Fibroblast of lung (primary cell): ENCODE measurements around the gene CRYBG1. TPM values are rescaled to one million over a fixed set of nuclear protein-coding genes. Genes with fewer than 3 reads are reported as not detected.

Experiments used
- DNase-seq, 2 donors: peaks; one replicate each; pipeline versions ENCODE4 v3.0.0 to v3.0.0-alpha.2; 2010; ENCODE audit warnings: low read depth in 2 of 2
- H2AFZ ChIP-seq: 2 replicates; pipeline ENCODE4 v1.5.1; 2012; ENCODE audit warnings: low read length, control low read depth, inconsistent platforms
- H3K27ac ChIP-seq: 2 replicates; pipeline ENCODE4 v1.5.1; 2011; ENCODE audit warnings: low read length, control low read depth; ENCODE audit not compliant: insufficient read depth
- H3K27me3 ChIP-seq: 2 replicates; pipeline ENCODE4 v1.5.1; 2011; ENCODE audit warnings: mild to moderate bottlenecking, low read length; ENCODE audit not compliant: control insufficient read depth, insufficient read depth
- H3K36me3 ChIP-seq: 2 replicates; pipeline ENCODE4 v1.5.1; 2011; ENCODE audit warnings: low read length; ENCODE audit not compliant: control insufficient read depth, insufficient read depth
- H3K4me1 ChIP-seq: 2 replicates; pipeline ENCODE4 v1.5.1; 2011; ENCODE audit warnings: low read length; ENCODE audit not compliant: control insufficient read depth, insufficient read depth; ENCODE audit errors: extremely low read depth
- H3K4me2 ChIP-seq: 2 replicates; pipeline ENCODE4 v1.5.1; 2011; ENCODE audit warnings: low read length, control low read depth; ENCODE audit not compliant: insufficient read depth; ENCODE audit errors: extremely low read depth
- H3K4me3 ChIP-seq, 4 experiments: fragments of 200-600 bp in 1 of 4; sonication (generic) in 1 of 4; replicated peaks in 1 of 4; 2 replicates each; pipeline ENCODE4 v1.5.1; 2011 to 2016; ENCODE audit warnings: low read length in 4 of 4, low read depth in 3 of 4, mild to moderate bottlenecking in 3 of 4, control low read depth in 2 of 4, inconsistent platforms in 1 of 4, mixed read lengths in 1 of 4; ENCODE audit not compliant: insufficient read depth in 1 of 4; ENCODE audit errors: control extremely low read depth in 1 of 4
- H3K79me2 ChIP-seq: 2 replicates; pipeline ENCODE4 v1.5.1; 2012; ENCODE audit warnings: mild to moderate bottlenecking, low read length, inconsistent platforms; ENCODE audit not compliant: control insufficient read depth, insufficient read depth
- H3K9ac ChIP-seq: 2 replicates; pipeline ENCODE4 v1.5.1; 2011; ENCODE audit warnings: mild to moderate bottlenecking, low read length, control low read depth; ENCODE audit not compliant: insufficient read depth
- H3K9me3 ChIP-seq: 2 replicates; pipeline ENCODE4 v1.5.1; 2012; ENCODE audit warnings: low read depth, low read length; ENCODE audit not compliant: control insufficient read depth, insufficient read depth
- H4K20me1 ChIP-seq: 2 replicates; pipeline ENCODE4 v1.5.1; 2011; ENCODE audit warnings: low read length; ENCODE audit not compliant: control insufficient read depth, insufficient read depth; ENCODE audit errors: extremely low read depth
- EZH2 ChIP-seq: IDR thresholded peaks from 2 replicates; pipeline ENCODE4 v1.5.1; 2012; ENCODE audit warnings: low read length, control low read depth, mild to moderate bottlenecking; ENCODE audit errors: missing control alignments
- polyA plus RNA-seq, 2 donors: library from polyadenylated mRNA; depleted of rRNA in 1 of 2; stranded (reverse) in 1 of 2; unstranded in 1 of 2; fragments of >200 nt; gene quantifications; 2 replicates each; pipeline ENCODE4 v1.2.1, GENCODE V29; 2011 to 2012; ENCODE audit warnings: missing spikeins in 1 of 2
- total RNA-seq: library from RNA; depleted of rRNA; stranded (reverse); fragments of >200 nt; gene quantifications from 2 replicates; pipeline ENCODE4 v1.2.1, GENCODE V29; 2014
- TF ChIP-seq, protein P1 (sequence below), 2 donors: IDR thresholded peaks in 1 of 2; conservative IDR thresholded peaks in 1 of 2; 1 replicate in 1 of 2; 2 replicates in 1 of 2; pipeline ENCODE4 v1.5.1; 2011 to 2012; ENCODE audit warnings: low read length in 2 of 2, control low read depth in 1 of 2, inconsistent platforms in 1 of 2, low read depth in 1 of 2, mild to moderate bottlenecking in 1 of 2

Gene CRYBG1
- total and polyA plus RNA-seq, 2 donors (not counting 1 experiment from before 2014, with no cell fraction given): 4.3 to 10.1 TPM

DNA sequence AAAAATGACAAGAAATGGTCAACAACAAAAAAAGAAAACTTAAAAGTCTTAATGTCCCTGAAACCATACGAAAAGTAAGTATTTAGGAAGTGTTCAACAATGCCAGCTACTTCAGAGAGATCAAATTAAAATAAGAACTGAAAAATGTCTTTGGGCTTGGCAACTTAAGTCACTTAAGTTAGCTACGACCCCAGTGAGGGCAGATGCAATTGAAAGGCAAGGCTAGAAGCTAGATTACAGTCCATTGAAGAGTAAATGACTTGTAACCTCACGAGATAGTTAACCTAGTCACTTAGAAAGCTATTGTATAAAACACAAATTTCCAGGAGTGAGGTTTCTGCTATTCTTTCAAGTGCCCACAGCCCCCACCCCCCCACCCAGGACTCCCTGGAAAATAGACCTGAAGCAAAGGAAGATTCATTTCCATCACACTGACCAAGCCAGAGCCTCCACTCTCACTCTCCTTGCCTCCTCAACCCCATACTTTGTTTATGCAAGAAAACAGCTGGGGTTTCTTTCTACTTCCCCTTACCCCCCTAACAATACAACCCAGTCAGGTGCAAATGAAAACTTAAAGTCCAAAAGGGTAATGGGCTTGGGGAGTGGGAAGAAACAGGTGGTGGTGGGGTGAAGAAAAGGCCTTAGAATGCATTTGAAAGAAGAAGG lies 254.2 kb downstream of the CRYBG1 start:
- TF ChIP-seq, protein P1, sequence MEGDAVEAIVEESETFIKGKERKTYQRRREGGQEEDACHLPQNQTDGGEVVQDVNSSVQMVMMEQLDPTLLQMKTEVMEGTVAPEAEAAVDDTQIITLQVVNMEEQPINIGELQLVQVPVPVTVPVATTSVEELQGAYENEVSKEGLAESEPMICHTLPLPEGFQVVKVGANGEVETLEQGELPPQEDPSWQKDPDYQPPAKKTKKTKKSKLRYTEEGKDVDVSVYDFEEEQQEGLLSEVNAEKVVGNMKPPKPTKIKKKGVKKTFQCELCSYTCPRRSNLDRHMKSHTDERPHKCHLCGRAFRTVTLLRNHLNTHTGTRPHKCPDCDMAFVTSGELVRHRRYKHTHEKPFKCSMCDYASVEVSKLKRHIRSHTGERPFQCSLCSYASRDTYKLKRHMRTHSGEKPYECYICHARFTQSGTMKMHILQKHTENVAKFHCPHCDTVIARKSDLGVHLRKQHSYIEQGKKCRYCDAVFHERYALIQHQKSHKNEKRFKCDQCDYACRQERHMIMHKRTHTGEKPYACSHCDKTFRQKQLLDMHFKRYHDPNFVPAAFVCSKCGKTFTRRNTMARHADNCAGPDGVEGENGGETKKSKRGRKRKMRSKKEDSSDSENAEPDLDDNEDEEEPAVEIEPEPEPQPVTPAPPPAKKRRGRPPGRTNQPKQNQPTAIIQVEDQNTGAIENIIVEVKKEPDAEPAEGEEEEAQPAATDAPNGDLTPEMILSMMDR (conservative IDR thresholded peaks at IDR 0.05 in 1 of 2, IDR thresholded peaks at IDR 0.05 in 1 of 2; ENCODE audit: low read depth in 1 of 2, low read length in 2 of 2): no peak
- TF ChIP-seq EZH2: no peak
- H3K27me3 ChIP-seq: no peaks in the 10 kb centered on the region
- H4K20me1 ChIP-seq: no peaks in the 10 kb centered on the region
- no peak for DNase-seq
- H3K4me1 ChIP-seq: no peaks in the 10 kb centered on the region
- H3K9ac ChIP-seq: no peak overlapping the region
- no peaks in the 10 kb centered on the region for H3K9me3 ChIP-seq
- no peak overlapping the region for H3K27ac ChIP-seq
- no peaks in the 10 kb centered on the region for H3K36me3 ChIP-seq
- no peak overlapping the region for H3K4me2 ChIP-seq
- no peak overlapping the region for H2AFZ ChIP-seq
- no peak overlapping the region for H3K4me3 ChIP-seq
- H3K79me2 ChIP-seq: no peaks in the 10 kb centered on the region

GRCh38 chr6:106617302-106617701 lies 256.8 kb downstream of the CRYBG1 start:
- no peaks in the 10 kb centered on the region for H3K79me2 ChIP-seq
- H3K9me3 ChIP-seq: no peaks in the 10 kb centered on the region
- H3K36me3 ChIP-seq: no peaks in the 10 kb centered on the region
- H3K27ac ChIP-seq: no peak overlapping the region
- no peaks in the 10 kb centered on the region for H4K20me1 ChIP-seq
- H3K4me1 ChIP-seq: no peaks in the 10 kb centered on the region
- H3K27me3 ChIP-seq: no peaks in the 10 kb centered on the region
- H2AFZ ChIP-seq: no peak overlapping the region
- DNase-seq: no peak
- no peak for TF ChIP-seq EZH2
- TF ChIP-seq, protein P1 (conservative IDR thresholded peaks at IDR 0.05 in 1 of 2, IDR thresholded peaks at IDR 0.05 in 1 of 2; ENCODE audit: low read depth in 1 of 2, low read length in 2 of 2): no peak
- H3K9ac ChIP-seq: no peak overlapping the region
- H3K4me2 ChIP-seq: no peak overlapping the region
- no peak overlapping the region for H3K4me3 ChIP-seq

- Histone ChIP-seq H3K4me1 (no peaks in the 10 kb centered on the region), H3K27me3 (no peaks in the 10 kb centered on the region), H2AFZ (no peak overlapping the region), H3K27ac (no peak overlapping the region), H4K20me1 (no peaks in the 10 kb centered on the region), H3K4me3 (no peak overlapping the region), H3K36me3 (no peaks in the 10 kb centered on the region), H3K79me2 (no peaks in the 10 kb centered on the region), H3K9ac (no peak overlapping the region), H3K4me2 (no peak overlapping the region), H3K9me3 (no peaks in the 10 kb centered on the region)
- TF ChIP-seq, protein P1 (conservative IDR thresholded peaks at IDR 0.05 in 1 of 2, IDR thresholded peaks at IDR 0.05 in 1 of 2; ENCODE audit: low read depth in 1 of 2, low read length in 2 of 2): no peak
- no peak for TF ChIP-seq EZH2
- no peak for DNase-seq
These were observed 257.3 kb downstream of the CRYBG1 start for GRCh38 chr6:106617857-106618256.
